CD8-positive, alpha-beta memory T cell (primary cell): ENCODE measurements around the gene NFIB. TPM values are rescaled to one million over a fixed set of nuclear protein-coding genes. Genes with fewer than 3 reads are reported as not detected.

Experiments used
- CTCF ChIA-PET: fragments of 350-600 bp; sonication (Branson Sonifier 250); formaldehyde crosslinking; loops from one replicate; lab custom pipeline; 2021; ENCODE audit warnings: antibody characterized with exemption; lab: Charles Lee
- POLR2A ChIA-PET: fragments of 350-600 bp; sonication (Branson Sonifier 250); formaldehyde crosslinking; loops from one replicate; lab custom pipeline; 2021; ENCODE audit warnings: antibody characterized with exemption; lab: Charles Lee
- DNase-seq, 5 donors: peaks; one replicate each; pipeline versions ENCODE4 v3.0.0 to v3.0.0-alpha.2; 2020 to 2022; ENCODE audit warnings: mixed read lengths in 1 of 5
- H3K27ac ChIP-seq: one replicate; pipeline ENCODE4 v1.7.0; 2013; ENCODE audit warnings: low read depth, mild to moderate bottlenecking, low read length, moderate library complexity
- H3K27me3 ChIP-seq: 2 replicates; pipeline ENCODE4 v1.7.0; 2013; ENCODE audit warnings: low read length, mild to moderate bottlenecking; ENCODE audit not compliant: insufficient read depth, poor library complexity, severe bottlenecking
- H3K36me3 ChIP-seq: 2 replicates; pipeline ENCODE4 v1.7.0; 2013; ENCODE audit warnings: mild to moderate bottlenecking, low read length, moderate library complexity; ENCODE audit not compliant: insufficient read depth
- H3K4me1 ChIP-seq: 2 replicates; pipeline ENCODE4 v1.7.0; 2013; ENCODE audit warnings: mild to moderate bottlenecking, low read length, moderate library complexity; ENCODE audit not compliant: insufficient read depth
- H3K4me3 ChIP-seq: 2 replicates; pipeline ENCODE4 v1.7.0; 2013; ENCODE audit warnings: mild to moderate bottlenecking, low read length
- H3K9me3 ChIP-seq: 2 replicates; pipeline ENCODE4 v1.7.0; 2013; ENCODE audit warnings: mild to moderate bottlenecking, low read length
- H3K27ac Mint-ChIP-seq, 8 donors: one replicate each; pipeline ENCODE4 v1.8.0; 2020 to 2021; ENCODE audit warnings: mixed read lengths in 8 of 8, mild to moderate bottlenecking in 6 of 8, inconsistent platforms in 3 of 8, moderate library complexity in 3 of 8
- H3K27me3 Mint-ChIP-seq, 2 donors: one replicate each; pipeline ENCODE4 v1.8.0; 2020 to 2021; ENCODE audit warnings: mixed read lengths in 2 of 2, mild to moderate bottlenecking in 1 of 2, moderate library complexity in 1 of 2
- H3K36me3 Mint-ChIP-seq, 3 donors: one replicate each; pipeline ENCODE4 v1.8.0; 2020 to 2021; ENCODE audit warnings: mixed read lengths in 3 of 3, inconsistent platforms in 1 of 3, mild to moderate bottlenecking in 1 of 3
- H3K4me1 Mint-ChIP-seq, 3 donors: one replicate each; pipeline ENCODE4 v1.8.0; 2020 to 2021; ENCODE audit warnings: mixed read lengths in 3 of 3, inconsistent platforms in 1 of 3, mild to moderate bottlenecking in 1 of 3
- H3K4me3 Mint-ChIP-seq, 7 donors: one replicate each; pipeline ENCODE4 v1.8.0; 2020 to 2021; ENCODE audit warnings: mixed read lengths in 7 of 7, mild to moderate bottlenecking in 6 of 7, moderate library complexity in 4 of 7, inconsistent platforms in 2 of 7
- H3K9me3 Mint-ChIP-seq, 5 donors: one replicate each; pipeline ENCODE4 v1.8.0; 2020 to 2022; ENCODE audit warnings: mixed read lengths in 5 of 5, mild to moderate bottlenecking in 3 of 5, moderate library complexity in 2 of 5, inconsistent platforms in 1 of 5
- polyA plus RNA-seq: library from polyadenylated mRNA; unstranded; fragments of 300-500 nt; fragmentation: Illumina TruSeq; gene quantifications from one replicate; pipeline ENCODE4 v1.2.3, GENCODE V29; 2021
- total RNA-seq, 2 experiments: library from RNA; stranded (reverse); gene quantifications; one replicate each; pipeline ENCODE4 v1.2.3, GENCODE V29; 2021

Gene NFIB
- total and polyA plus RNA-seq, 3 experiments from 2014 or later = not detected

GRCh38 chr9:14097215-14097614 lies 216.7 kb downstream of the NFIB start:
- no peaks in the 10 kb centered on the region for H3K27me3 ChIP-seq
- H3K27me3 Mint-ChIP-seq = no peaks in the 10 kb centered on the region
- no peaks in the 10 kb centered on the region for H3K9me3 Mint-ChIP-seq
- no peak for DNase-seq
- no peak overlapping the region for H3K4me3 ChIP-seq
- H3K9me3 ChIP-seq = no peaks in the 10 kb centered on the region
- no peaks in the 10 kb centered on the region for H3K36me3 ChIP-seq
- H3K36me3 Mint-ChIP-seq = no peaks in the 10 kb centered on the region
- H3K27ac Mint-ChIP-seq = no peak overlapping the region
- no peaks in the 10 kb centered on the region for H3K4me1 Mint-ChIP-seq
- POLR2A ChIA-PET = no interaction called here
- no peak overlapping the region for H3K27ac ChIP-seq
- H3K4me1 ChIP-seq = no peaks in the 10 kb centered on the region
- CTCF ChIA-PET = no interaction called here
- no peak overlapping the region for H3K4me3 Mint-ChIP-seq

DNA sequence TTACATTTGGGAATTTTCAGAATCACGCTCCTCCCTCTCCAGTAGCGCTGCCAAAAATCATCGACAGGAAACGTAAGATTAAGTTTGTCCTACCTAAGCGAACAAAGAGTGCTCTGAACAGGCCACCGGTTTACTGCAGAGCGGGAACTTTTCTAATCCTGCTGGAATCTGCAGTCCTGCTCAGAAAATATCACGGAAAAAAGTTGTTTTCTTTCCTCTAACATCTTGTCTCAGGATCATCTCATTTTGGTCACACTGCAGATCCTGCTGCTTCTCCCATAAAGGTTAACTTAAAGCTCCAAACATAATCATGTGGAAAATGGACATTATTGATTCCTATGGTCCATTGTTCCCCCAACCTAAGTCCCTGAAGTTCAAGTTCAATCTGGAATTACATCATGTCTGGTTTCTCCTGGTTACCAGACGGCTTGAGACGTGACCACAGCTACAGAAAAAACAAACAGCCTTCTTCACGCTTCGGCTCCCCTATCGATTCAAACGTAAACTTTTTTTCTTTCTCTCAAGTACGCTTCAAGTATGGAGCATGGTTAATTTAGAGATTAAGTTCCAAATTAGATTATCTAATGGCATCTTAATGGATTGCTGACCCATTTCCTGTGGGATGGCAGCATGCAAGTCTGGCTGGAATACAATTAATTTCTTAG lies 217.6 kb downstream of the NFIB start:
- Histone ChIP-seq H3K4me1 (no peaks in the 10 kb centered on the region), H3K27me3 (no peaks in the 10 kb centered on the region), H3K4me3 (no peak overlapping the region), H3K27ac (no peak overlapping the region), H3K36me3 (no peaks in the 10 kb centered on the region), H3K9me3 (no peaks in the 10 kb centered on the region)
- Mint-ChIP-seq H3K4me1 (no peaks in the 10 kb centered on the region), H3K4me3 (no peak overlapping the region), H3K27me3 (no peaks in the 10 kb centered on the region), H3K36me3 (no peaks in the 10 kb centered on the region), H3K27ac (no peak overlapping the region), H3K9me3 (no peaks in the 10 kb centered on the region)
- ChIA-PET CTCF (no interaction called here), POLR2A (no interaction called here)
- DNase-seq = no peak

DNA sequence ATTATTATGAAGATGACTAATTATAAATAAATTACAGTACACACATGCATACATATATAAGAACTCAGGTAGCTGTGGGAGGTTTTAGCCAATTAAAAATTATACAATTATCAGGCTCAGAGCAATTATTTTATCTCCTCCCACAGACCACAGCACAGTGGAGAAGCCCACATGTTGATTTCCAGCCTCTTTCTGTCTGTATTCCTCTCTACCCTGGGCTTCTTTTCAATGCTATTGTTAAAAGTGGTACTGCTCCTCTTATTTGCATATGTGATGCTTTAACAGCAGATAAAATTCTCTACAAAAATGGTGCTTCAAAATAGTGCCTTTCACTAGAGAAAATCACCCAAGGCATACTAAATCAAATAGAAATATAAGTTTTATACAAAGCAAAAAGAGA lies 218.7 kb downstream of the NFIB start:
- Mint-ChIP-seq H3K27ac (no peak overlapping the region), H3K36me3 (no peaks in the 10 kb centered on the region), H3K4me3 (no peak overlapping the region), H3K4me1 (no peaks in the 10 kb centered on the region), H3K9me3 (no peaks in the 10 kb centered on the region), H3K27me3 (no peaks in the 10 kb centered on the region)
- H3K27ac ChIP-seq = no peak overlapping the region
- H3K27me3 ChIP-seq = no peaks in the 10 kb centered on the region
- CTCF ChIA-PET = no interaction called here
- DNase-seq = no peak
- no peaks in the 10 kb centered on the region for H3K36me3 ChIP-seq
- H3K4me3 ChIP-seq = no peak overlapping the region
- POLR2A ChIA-PET = no interaction called here
- no peaks in the 10 kb centered on the region for H3K4me1 ChIP-seq
- H3K9me3 ChIP-seq = no peaks in the 10 kb centered on the region

GRCh38 chr9:14094491-14094890 lies 219.4 kb downstream of the NFIB start:
- H3K4me3 ChIP-seq = no peak overlapping the region
- Mint-ChIP-seq H3K36me3 (no peaks in the 10 kb centered on the region), H3K4me3 (no peak overlapping the region), H3K27ac (no peak overlapping the region), H3K4me1 (no peaks in the 10 kb centered on the region), H3K27me3 (no peaks in the 10 kb centered on the region), H3K9me3 (no peaks in the 10 kb centered on the region)
- no peaks in the 10 kb centered on the region for H3K27me3 ChIP-seq
- ChIA-PET CTCF (no interaction called here), POLR2A (no interaction called here)
- no peaks in the 10 kb centered on the region for H3K4me1 ChIP-seq
- H3K27ac ChIP-seq = no peak overlapping the region
- DNase-seq = no peak
- H3K36me3 ChIP-seq = no peaks in the 10 kb centered on the region
- no peaks in the 10 kb centered on the region for H3K9me3 ChIP-seq

GRCh38 chr9:14092344-14092743 lies 221.6 kb downstream of the NFIB start:
- DNase-seq = no peak
- no peaks in the 10 kb centered on the region for H3K27me3 Mint-ChIP-seq
- no peak overlapping the region for H3K4me3 ChIP-seq
- H3K36me3 ChIP-seq = no peaks in the 10 kb centered on the region
- no peaks in the 10 kb centered on the region for H3K4me1 ChIP-seq
- ChIA-PET POLR2A (no interaction called here), CTCF (no interaction called here)
- no peaks in the 10 kb centered on the region for H3K9me3 ChIP-seq
- H3K27me3 ChIP-seq = no peaks in the 10 kb centered on the region
- no peaks in the 10 kb centered on the region for H3K4me1 Mint-ChIP-seq
- no peak overlapping the region for H3K27ac Mint-ChIP-seq
- H3K9me3 Mint-ChIP-seq = peaks cover 0 to 2% (median 0%) of the 10 kb centered on the region in 5 donors
- no peaks in the 10 kb centered on the region for H3K36me3 Mint-ChIP-seq
- no peak overlapping the region for H3K4me3 Mint-ChIP-seq
- H3K27ac ChIP-seq = no peak overlapping the region

- CTCF ChIA-PET = no interaction called here
- Mint-ChIP-seq H3K9me3 (peaks cover 0 to 5% (median 0%) of the 10 kb centered on the region in 5 donors), H3K27me3 (no peaks in the 10 kb centered on the region), H3K4me1 (no peaks in the 10 kb centered on the region), H3K4me3 (no peak overlapping the region), H3K36me3 (no peaks in the 10 kb centered on the region), H3K27ac (no peak overlapping the region)
- H3K9me3 ChIP-seq = no peaks in the 10 kb centered on the region
- no peak overlapping the region for H3K4me3 ChIP-seq
- POLR2A ChIA-PET = no interaction called here
- no peaks in the 10 kb centered on the region for H3K36me3 ChIP-seq
- DNase-seq = no peak
- H3K27me3 ChIP-seq = no peaks in the 10 kb centered on the region
- H3K27ac ChIP-seq = no peak overlapping the region
- no peaks in the 10 kb centered on the region for H3K4me1 ChIP-seq
These were observed 224.7 kb downstream of the NFIB start for GRCh38 chr9:14089051-14089803.

GRCh38 chr9:14087576-14087975 lies 226.4 kb downstream of the NFIB start:
- Histone ChIP-seq H3K27ac (no peak overlapping the region), H3K27me3 (no peaks in the 10 kb centered on the region), H3K9me3 (no peaks in the 10 kb centered on the region), H3K36me3 (no peaks in the 10 kb centered on the region), H3K4me3 (no peak overlapping the region), H3K4me1 (no peaks in the 10 kb centered on the region)
- Mint-ChIP-seq H3K4me3 (no peak overlapping the region), H3K27ac (no peak overlapping the region), H3K9me3 (peaks cover 0 to 5% (median 0%) of the 10 kb centered on the region in 5 donors), H3K36me3 (no peaks in the 10 kb centered on the region), H3K4me1 (no peaks in the 10 kb centered on the region), H3K27me3 (no peaks in the 10 kb centered on the region)
- ChIA-PET CTCF (no interaction called here), POLR2A (no interaction called here)
- DNase-seq = no peak

- CTCF ChIA-PET = no interaction called here
- Histone ChIP-seq H3K27me3 (no peaks in the 10 kb centered on the region), H3K4me1 (no peaks in the 10 kb centered on the region), H3K36me3 (no peaks in the 10 kb centered on the region), H3K27ac (no peak overlapping the region), H3K4me3 (no peak overlapping the region), H3K9me3 (no peaks in the 10 kb centered on the region)
- H3K27me3 Mint-ChIP-seq = no peaks in the 10 kb centered on the region
- no peak overlapping the region for H3K4me3 Mint-ChIP-seq
- H3K9me3 Mint-ChIP-seq = peaks cover 0 to 5% (median 0%) of the 10 kb centered on the region in 5 donors
- no peak for DNase-seq
- no peak overlapping the region for H3K27ac Mint-ChIP-seq
- H3K36me3 Mint-ChIP-seq = no peaks in the 10 kb centered on the region
- H3K4me1 Mint-ChIP-seq = no peaks in the 10 kb centered on the region
- POLR2A ChIA-PET = no interaction called here
These were observed 227.4 kb downstream of the NFIB start for GRCh38 chr9:14086495-14086894.
